Measurements from ENCODE around the gene EVX1. TPM values are rescaled to one million over a fixed set of nuclear protein-coding genes. Genes with fewer than 3 reads are reported as not detected.

EVX1 gene
- total RNA-seq, 1 experiment from 2014 or later: 0.10 TPM

DNA sequence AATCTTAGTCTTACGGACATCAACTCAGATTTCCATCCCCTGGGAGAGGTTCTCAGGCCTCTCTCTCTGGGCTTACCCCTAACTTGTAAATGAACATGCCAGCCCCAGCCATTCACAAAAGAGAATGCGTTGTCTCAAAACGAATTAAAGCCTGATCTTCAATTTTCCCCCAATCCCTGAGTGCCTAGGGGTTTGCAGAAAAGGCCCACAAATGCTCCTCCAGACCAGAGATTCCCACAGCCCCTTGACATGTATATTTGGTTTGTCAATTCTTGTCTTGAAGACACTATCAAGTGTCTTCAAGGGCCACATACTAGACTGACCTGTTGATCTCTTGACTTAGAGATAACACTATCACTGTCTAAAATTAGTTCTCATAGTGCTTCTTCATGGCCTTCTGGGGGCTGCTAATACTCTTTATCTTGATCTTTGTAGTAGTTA, 30.8 kb upstream of the EVX1 start:
- no peaks in the 10 kb centered on the region; the same call in 1 of the 2 replicates for H3K27me3 ChIP-seq (ENCODE audit: control insufficient read depth, insufficient read depth, low read length)
- no peak for DNase-seq (ENCODE audit: low read depth, low spot score)
- in situ Hi-C loops (cut with HindIII; ENCODE audit: low pct_unique_long_range_greater_than_20kb, low sequenced_read_pairs) (no loop called here), intact Hi-C loops (cut with micrococcal nuclease; ENCODE audit: unreplicated experiment) (no loop called here)
- no peak for ATAC-seq
- no peak for TF ChIP-seq TCF7L2 (IDR thresholded peaks at IDR 0.05; ENCODE audit: low read depth, low read length)
- TF ChIP-seq, protein P1, sequence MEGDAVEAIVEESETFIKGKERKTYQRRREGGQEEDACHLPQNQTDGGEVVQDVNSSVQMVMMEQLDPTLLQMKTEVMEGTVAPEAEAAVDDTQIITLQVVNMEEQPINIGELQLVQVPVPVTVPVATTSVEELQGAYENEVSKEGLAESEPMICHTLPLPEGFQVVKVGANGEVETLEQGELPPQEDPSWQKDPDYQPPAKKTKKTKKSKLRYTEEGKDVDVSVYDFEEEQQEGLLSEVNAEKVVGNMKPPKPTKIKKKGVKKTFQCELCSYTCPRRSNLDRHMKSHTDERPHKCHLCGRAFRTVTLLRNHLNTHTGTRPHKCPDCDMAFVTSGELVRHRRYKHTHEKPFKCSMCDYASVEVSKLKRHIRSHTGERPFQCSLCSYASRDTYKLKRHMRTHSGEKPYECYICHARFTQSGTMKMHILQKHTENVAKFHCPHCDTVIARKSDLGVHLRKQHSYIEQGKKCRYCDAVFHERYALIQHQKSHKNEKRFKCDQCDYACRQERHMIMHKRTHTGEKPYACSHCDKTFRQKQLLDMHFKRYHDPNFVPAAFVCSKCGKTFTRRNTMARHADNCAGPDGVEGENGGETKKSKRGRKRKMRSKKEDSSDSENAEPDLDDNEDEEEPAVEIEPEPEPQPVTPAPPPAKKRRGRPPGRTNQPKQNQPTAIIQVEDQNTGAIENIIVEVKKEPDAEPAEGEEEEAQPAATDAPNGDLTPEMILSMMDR (IDR thresholded peaks at IDR 0.05): no peak
- no peak for TF ChIP-seq POLR2AphosphoS5 (IDR thresholded peaks at IDR 0.05; ENCODE audit: low read depth, low read length)
- TF ChIP-seq, protein P2, sequence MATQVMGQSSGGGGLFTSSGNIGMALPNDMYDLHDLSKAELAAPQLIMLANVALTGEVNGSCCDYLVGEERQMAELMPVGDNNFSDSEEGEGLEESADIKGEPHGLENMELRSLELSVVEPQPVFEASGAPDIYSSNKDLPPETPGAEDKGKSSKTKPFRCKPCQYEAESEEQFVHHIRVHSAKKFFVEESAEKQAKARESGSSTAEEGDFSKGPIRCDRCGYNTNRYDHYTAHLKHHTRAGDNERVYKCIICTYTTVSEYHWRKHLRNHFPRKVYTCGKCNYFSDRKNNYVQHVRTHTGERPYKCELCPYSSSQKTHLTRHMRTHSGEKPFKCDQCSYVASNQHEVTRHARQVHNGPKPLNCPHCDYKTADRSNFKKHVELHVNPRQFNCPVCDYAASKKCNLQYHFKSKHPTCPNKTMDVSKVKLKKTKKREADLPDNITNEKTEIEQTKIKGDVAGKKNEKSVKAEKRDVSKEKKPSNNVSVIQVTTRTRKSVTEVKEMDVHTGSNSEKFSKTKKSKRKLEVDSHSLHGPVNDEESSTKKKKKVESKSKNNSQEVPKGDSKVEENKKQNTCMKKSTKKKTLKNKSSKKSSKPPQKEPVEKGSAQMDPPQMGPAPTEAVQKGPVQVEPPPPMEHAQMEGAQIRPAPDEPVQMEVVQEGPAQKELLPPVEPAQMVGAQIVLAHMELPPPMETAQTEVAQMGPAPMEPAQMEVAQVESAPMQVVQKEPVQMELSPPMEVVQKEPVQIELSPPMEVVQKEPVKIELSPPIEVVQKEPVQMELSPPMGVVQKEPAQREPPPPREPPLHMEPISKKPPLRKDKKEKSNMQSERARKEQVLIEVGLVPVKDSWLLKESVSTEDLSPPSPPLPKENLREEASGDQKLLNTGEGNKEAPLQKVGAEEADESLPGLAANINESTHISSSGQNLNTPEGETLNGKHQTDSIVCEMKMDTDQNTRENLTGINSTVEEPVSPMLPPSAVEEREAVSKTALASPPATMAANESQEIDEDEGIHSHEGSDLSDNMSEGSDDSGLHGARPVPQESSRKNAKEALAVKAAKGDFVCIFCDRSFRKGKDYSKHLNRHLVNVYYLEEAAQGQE (IDR thresholded peaks at IDR 0.05; ENCODE audit: insufficient read depth in 1 of 2, low read depth in 2 of 2, low read length in 1 of 2): no peak
- no peak for TF ChIP-seq SIN3A (IDR thresholded peaks at IDR 0.05; ENCODE audit: borderline replicate concordance, insufficient read depth, low read depth, low read length)
- ChIA-PET CTCF (no interaction called here), POLR2A (no interaction called here)
- H3K27ac ChIP-seq (ENCODE audit: low read length): no peak overlapping the region
- H3K9me3 ChIP-seq (ENCODE audit: control insufficient read depth, insufficient read depth, low read depth, low read length): no peaks in the 10 kb centered on the region
- peaks cover 6% of the 10 kb centered on the region for H3K4me1 ChIP-seq (ENCODE audit: control insufficient read depth, insufficient read depth, low read length)
- H3K4me3 ChIP-seq (ENCODE audit: low read depth in 2 of 2, low read length in 2 of 2): no peak overlapping the region
- no peaks in the 10 kb centered on the region for H3K36me3 ChIP-seq (ENCODE audit: control insufficient read depth, insufficient read depth, low read length)
- BruUV-seq (replicated peaks): no TSS peak

DNA sequence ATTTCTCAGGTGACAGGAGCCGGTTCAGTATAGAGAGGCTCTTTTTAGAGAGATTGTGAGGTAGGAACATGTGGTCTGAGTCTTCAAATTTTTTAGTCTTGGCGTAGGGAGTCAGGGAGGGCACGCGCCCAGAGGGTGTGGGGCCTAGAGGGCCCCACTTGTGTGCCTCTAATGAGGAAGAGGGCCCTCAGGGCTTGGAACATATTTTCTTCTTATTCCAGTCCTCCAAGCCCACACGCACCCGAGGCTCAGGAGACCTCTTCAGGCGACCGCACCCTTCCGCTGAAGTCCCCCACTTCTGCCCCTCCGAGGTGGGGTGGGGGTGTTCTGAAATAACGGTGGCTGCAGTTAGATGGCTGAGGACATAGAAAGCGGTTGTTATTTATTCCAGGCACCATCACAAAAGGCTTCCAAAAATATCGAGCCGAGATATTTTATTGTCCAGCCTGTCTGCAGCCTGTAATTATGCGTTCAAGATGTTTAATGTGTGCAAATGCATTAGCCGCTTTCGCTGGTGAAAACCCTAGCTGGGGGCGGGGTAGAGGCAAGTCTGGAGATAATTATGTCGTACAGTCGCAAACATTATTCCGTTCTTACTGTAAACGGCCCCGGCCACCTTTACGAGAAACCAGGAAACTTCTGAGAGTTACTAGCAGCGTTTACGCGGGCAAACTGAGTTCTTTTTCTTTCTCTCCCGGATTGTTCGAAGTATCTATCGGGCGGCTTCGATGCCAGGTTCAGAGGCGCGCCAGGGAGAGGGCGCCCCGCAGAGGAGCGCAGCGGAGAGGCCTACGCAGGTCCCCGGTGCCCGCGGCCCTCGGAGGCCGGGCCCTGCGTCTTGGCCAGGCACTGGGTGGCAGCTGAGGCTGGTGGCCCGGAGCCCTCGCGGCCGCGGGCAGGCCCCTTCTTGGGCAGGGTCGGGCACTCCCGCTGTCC, 29.8 kb upstream of the EVX1 start:
- no peak for ATAC-seq
- BruUV-seq (replicated peaks): no TSS peak
- in situ Hi-C loops (cut with HindIII; ENCODE audit: low pct_unique_long_range_greater_than_20kb, low sequenced_read_pairs): no loop called here
- no peak for DNase-seq (ENCODE audit: low read depth, low spot score)
- ChIA-PET CTCF (no interaction called here), POLR2A (no interaction called here)
- intact Hi-C loops (cut with micrococcal nuclease; ENCODE audit: unreplicated experiment): no loop called here
- TF ChIP-seq, protein P2 (IDR thresholded peaks at IDR 0.05; ENCODE audit: insufficient read depth in 1 of 2, low read depth in 2 of 2, low read length in 1 of 2): no peak
- TF ChIP-seq POLR2AphosphoS5 (IDR thresholded peaks at IDR 0.05; ENCODE audit: low read depth, low read length) (no peak), SIN3A (IDR thresholded peaks at IDR 0.05; ENCODE audit: borderline replicate concordance, insufficient read depth, low read depth, low read length) (no peak), TCF7L2 (IDR thresholded peaks at IDR 0.05; ENCODE audit: low read depth, low read length) (no peak)
- TF ChIP-seq, protein P1 (IDR thresholded peaks at IDR 0.05): no peak
- H3K9me3 ChIP-seq (ENCODE audit: control insufficient read depth, insufficient read depth, low read depth, low read length): no peaks in the 10 kb centered on the region
- H3K27me3 ChIP-seq (ENCODE audit: control insufficient read depth, insufficient read depth, low read length): no peaks in the 10 kb centered on the region
- peaks cover 6% of the 10 kb centered on the region for H3K4me1 ChIP-seq (ENCODE audit: control insufficient read depth, insufficient read depth, low read length)
- H3K4me3 ChIP-seq (ENCODE audit: low read depth in 2 of 2, low read length in 2 of 2): no peak overlapping the region
- no peaks in the 10 kb centered on the region for H3K36me3 ChIP-seq (ENCODE audit: control insufficient read depth, insufficient read depth, low read length)
- H3K27ac ChIP-seq (ENCODE audit: low read length): no peak overlapping the region

All from Panc1 (cell line).